Left ventricle myocardium superior (tissue), 1 donor: ENCODE measurements around the gene PSTPIP1. TPM values are rescaled to one million over a fixed set of nuclear protein-coding genes. Genes with fewer than 3 reads are reported as not detected.
A peak's percentile ranks its signal among the peaks of the same experiment; 100 is the strongest.

Source experiments
- ATAC-seq: fragments of 200-7000 bp; cut with Tn5 transposase; one replicate; pipeline ENCODE4 v1.9.1; 2020; ENCODE audit warnings: mild to moderate bottlenecking, moderate library complexity
- DNase-seq: peaks from one replicate; pipeline ENCODE4 v3.0.0-alpha.2; 2020
- intact Hi-C: fragments of 100-400 bp; cut with micrococcal nuclease; formaldehyde crosslinking; loops from one replicate; pipeline ENCODE4 v1.11.0; 2022
- total RNA-seq: library from RNA; stranded (reverse); fragmentation: NEBNext Ultra II Directional; extraction: Animal tissue kit (Norgen Biotek cat#: 25700); gene quantifications from one replicate; pipeline ENCODE4 v1.2.1, GENCODE V29; 2021
- donor health status: DM: no; HTN: yes; CAD: no; lungs with severe emphysema.

Gene PSTPIP1
- total RNA-seq, 1 donor from 2014 or later, result 2.4 TPM

DNA sequence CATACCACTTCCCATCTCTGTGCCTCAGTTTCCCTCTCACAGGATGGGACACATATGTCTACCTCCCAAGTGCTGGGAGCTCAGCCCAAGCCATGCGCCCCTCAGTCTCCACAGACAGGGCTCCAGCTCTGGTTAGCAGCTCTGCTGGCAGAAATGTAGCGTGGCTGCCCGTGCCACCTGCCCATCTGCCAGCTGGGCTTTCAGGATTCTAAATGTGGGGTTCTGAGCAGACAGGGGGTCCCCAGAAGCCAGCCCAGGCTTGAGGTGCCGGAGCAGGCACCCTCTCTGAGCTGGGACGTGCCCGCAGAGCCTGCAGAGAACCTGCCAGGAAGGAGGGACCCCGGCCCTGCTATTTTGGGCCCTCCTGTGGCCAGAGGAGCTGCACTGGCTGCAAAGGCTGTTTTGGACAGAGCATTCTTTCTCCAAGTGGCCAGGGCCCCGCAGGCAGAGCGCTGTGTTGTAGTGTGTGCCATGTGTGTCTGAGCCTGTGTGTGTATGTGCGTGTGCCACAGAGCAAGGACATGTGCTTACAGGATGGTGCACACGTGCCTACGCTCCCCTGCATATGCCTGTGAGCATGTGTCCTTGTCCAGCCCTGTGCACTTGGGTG lies 31.7 kb downstream of the PSTPIP1 start:
- peak; percentile 19 for DNase-seq
- intact Hi-C loops, result no loop called here
- no peak for ATAC-seq

DNA sequence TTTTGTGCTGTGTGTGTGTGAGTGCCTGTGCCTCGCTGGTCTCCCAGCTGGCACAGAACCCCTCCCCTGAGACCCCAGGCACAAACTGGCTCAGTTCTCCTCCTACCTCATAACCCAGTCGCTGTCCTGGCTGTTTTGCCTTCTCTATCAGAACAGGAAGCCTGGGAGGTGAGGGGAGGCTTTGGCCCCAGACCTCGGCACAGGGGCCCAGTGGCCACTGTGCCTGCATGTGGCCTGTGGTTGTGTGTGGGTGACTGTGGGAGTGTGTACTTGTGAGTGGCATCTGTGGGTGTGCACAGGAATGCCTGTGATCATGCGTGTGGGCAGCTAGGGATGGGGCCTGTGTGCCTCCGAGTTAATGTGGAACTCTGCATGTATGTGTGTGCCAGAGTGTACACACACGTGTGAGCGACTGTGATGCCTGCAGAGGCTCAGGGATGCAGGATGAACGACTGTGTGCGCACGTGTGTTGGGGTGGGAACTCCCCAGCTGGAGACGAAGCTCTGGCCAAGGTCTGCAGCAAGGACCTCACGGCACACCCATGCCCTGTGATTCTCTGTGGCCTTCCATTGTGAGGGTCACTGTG lies 32.3 kb downstream of the PSTPIP1 start:
- ATAC-seq (no peak), DNase-seq (peak; percentile 16)
- intact Hi-C loops, result no loop called here

DNA sequence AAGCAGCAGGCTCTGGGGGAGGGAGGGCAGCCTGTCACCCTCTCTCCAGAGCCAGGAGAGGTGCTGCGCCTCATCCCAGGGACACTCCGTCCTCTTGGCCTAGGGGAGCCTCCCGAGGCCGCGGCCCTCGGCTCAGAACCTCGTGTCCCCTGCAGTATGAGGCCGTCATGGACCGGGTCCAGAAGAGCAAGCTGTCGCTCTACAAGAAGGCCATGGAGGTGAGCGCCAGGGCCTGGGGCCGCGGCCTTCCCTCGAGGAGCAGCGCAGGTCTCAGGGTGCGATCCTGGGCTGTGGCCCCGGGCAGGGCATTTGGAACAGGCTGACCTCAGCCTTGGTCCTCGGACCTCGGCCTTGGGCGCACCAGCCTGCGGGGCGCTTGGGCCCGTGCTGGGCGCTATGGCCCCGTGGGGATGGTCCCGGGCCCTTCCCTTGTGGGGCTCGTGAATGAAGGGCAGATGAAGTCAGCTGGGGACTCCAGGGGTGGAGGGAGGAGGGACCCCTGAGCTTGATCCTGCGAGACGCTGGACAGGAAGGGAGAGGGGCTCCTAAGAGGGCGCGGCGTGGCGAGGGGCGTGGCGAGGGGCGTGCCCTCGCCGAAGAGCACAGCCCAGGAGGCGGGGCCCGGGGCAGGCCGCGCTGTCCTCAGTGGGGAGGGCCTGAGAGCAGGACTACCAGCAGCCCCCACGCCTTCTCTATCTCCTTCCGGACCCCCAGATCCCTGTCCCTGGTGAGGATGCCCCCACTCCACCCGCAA lies 32.9 kb downstream of the PSTPIP1 start:
- intact Hi-C loops, result no loop called here
- DNase-seq (peak; percentile 56), ATAC-seq (peak; percentile 61)

DNA sequence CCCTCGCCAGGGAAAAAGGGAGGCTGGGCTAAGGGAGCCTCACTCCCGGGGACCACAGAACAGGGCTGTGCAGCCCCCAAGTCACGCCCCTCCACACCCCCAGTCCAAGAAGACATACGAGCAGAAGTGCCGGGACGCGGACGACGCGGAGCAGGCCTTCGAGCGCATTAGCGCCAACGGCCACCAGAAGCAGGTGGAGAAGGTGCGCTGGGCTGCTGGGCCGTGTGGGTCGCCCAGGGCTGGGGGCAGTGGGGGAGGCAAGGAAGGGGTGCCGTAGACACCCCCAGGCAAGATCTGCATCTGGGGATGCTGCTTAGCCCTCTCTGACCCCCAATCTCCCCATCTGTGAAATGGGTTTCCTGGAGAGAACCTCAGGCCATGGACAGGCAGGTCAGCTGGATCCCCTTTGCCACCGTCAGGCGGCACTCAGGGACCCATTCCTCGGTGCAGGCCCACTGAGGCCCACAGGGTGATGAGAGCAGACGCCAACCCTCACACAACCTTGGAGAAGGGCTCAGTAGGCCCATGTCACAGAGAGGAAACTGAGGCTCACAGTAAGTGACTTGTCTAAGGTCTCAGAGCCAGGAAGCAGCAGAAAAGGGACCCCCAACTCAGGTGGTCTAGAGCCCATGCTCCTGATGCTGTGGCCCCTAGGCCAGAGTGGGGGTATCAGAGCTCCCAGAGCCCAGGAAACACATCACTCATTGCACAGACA lies 33.7 kb downstream of the PSTPIP1 start:
- DNase-seq (peak; percentile 13), ATAC-seq (no peak)
- intact Hi-C loops, result no loop called here

DNA sequence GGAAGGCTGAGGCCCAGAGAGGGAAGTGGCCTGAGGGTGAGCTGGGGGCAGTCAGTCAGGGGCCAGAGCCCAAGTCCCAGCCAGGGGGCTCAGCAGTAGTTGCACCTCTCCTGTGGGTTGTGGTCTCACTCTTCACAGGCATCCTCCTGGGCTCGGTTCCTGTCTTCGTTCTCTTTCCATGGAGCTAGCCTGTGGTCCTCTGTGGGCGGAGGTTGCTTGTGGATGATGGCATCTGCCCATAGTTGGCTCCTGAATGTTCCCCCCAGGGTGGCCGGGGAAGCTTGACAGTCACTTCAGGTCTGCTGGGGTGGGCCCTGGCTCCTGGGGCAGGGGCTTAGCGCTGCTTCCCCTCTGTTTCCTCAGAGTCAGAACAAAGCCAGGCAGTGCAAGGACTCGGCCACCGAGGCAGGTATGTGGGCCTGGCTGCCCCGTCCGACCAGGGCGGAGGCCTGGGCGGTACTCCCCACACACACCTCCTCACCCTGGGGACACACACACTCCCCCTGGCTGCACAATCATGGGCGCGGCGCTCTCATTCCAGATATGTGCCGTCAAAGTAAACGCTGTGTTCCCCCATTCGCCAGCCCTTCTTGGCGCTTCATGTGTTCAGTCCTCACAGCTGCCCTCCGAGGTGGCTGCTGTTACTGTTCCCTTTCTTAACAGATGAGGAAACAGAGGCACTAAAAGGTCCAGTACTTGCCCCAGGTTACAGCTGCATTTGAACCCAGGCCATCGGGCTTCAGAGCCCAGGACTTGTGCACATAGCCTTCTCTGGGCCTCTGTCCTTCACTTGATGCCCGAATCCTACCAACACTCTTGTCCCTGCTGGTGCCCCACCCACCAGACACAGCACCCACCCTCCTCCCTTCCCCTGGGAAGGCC lies 34.5 kb downstream of the PSTPIP1 start:
- ATAC-seq (no peak), DNase-seq (peak; percentile 21)
- intact Hi-C loops, result no loop called here

DNA sequence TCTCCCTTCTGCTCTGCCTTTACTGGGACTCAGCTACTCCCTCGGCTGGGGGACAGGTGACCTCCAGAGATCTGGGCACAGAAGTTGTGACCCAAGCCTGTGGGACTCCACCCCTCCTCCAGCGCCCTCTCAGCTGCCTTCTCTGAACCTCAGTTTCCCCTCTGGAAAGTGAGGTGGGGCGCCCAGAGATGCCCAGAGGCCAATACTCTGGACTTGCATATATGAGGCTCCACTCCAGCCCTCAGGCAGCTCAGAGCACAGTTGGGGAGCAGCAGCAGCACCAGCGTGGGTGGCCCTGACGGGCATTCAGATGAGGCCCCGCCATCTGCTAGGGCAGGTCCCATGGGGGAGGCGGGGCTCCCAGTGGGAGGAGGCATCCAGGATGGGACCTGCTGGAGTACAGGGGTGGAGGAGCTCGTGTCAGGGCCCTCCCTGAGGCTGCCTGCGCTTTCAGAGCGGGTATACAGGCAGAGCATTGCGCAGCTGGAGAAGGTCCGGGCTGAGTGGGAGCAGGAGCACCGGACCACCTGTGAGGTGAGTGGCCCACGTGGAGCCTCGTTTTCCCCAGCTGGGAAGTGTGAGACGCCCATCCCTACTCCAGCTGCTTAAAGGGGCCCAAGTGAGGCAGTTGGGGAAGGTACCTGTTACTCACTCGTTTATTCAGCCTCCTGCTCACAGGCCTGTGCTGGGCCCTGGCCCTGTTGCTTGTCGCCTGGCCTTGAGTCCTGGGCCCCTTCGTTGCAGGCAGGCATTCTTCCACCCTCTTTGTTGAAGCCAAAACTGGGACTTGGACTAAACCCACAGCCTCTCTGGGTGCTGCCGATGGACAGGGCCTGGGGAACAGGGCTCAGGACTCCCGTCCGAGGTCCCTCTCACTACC lies 35.4 kb downstream of the PSTPIP1 start:
- no peak for ATAC-seq
- intact Hi-C loops, result no loop called here
- DNase-seq, result peak; percentile 22

DNA sequence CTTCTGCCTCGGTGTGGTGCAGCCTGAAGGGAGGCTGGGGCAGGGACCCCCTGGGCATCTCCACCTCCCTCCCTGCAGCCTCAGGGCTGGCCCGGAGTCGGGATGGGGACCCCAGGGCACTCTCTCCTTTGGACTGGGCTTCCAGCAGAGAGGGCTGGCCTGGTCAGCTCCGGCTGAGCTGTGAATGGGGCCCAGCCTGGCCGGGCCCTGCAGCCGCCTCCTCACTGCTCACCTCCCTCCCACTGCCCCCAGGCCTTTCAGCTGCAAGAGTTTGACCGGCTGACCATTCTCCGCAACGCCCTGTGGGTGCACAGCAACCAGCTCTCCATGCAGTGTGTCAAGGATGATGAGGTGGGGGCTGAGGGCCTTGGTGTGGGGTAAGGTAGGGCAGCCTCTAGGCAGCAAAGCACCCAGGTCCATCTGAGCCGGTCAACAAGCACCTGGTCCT lies 36.0 kb downstream of the PSTPIP1 start:
- no peak for ATAC-seq
- DNase-seq, result peak; percentile 11
- intact Hi-C loops, result no loop called here

DNA sequence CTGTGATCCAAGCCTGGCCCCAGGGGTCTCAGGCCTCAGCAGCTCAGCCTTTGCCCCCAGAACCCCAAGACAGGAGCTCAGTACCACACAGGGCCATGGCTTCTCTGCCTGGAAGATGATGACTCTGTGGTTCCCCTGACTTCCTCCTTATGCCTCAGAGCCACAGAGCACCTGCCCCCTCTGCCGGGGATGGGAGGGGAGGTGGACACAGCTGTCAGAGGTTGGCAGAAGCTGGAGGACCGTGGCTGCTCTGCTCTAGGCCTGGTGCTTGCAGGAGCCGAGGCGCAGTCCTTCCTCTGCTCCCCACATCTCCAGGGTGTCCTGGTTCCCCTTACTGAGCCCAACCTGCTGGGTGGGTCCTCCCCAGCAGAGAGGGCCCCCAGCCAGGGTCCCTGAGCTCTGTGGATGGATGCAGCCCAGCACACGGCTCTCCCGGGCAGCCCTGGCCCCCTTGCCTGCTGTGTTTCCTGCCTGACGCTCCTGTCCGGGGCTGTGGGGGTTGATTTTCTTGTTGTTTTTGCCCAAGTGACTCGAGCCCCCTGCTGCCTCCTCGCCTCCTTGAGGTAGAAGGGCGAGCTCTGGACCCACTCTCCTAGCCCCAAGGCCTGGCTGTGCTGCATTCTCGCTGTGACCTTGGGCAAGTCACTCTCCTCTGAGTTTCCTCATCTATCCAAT lies 36.6 kb downstream of the PSTPIP1 start:
- intact Hi-C loops, result no loop called here
- DNase-seq (no peak), ATAC-seq (no peak)

DNA sequence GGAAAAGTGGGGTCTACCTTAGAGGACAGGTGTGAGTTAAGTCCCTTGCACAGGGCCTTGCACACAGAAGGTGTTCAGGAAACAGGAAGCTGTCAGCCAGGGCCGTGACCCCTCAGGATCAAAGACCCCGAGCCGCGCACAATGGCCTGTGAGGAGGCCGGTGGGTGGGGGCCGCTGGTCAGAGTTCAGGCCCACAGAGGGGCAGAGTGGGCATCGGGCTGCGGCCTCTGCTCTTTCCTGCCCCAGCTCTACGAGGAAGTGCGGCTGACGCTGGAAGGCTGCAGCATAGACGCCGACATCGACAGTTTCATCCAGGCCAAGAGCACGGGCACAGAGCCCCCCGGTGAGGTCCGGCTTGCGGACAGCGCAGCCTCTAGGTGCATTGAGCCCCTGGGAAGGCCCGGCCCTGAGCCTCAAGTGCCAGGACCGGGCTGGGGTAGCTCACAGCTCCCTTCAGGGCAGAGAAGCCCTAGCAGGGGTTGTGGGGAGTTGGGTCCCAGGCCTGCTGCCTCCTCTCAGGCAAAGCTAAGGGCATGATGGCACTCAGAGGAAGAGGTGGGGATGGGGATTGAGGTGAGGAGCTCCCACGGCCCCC lies 37.2 kb downstream of the PSTPIP1 start:
- ATAC-seq (no peak), DNase-seq (peak; percentile 21)
- intact Hi-C loops, result no loop called here

DNA sequence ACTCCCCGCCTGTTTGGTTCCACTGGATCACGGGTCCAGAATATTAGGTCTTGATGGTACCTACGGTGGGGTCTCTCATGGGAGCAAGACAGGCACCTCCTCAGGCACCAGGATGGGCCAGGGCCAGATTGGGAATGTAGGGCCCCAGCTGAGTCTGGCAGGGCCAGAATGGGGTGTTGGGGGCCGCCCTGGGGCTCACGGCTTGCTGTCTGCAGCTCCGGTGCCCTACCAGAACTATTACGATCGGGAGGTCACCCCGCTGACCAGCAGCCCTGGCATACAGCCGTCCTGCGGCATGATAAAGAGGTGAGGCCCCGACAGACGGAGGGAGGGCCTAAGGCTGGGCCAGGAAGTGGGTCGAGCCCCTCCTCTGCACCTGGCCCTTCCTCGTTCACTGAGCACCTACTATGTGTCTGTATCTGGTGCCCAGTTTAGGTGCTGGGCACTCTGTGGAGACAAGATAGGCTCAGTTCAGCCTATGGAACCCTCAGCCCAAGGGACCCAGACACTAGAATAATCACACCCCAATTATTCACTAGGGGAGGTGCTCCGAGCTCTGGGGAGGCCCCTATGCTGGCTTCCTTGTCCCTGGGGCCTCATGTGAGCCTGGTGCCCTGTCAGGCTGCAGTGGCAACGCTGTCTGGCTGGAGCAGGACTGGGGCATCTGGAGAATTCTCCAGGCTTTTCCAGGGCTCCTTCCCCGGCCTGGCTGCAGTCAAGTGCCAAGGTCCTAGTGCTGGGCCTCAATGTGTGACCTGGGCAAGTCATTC lies 37.9 kb downstream of the PSTPIP1 start:
- intact Hi-C loops, result no loop called here
- no peak for ATAC-seq

DNA sequence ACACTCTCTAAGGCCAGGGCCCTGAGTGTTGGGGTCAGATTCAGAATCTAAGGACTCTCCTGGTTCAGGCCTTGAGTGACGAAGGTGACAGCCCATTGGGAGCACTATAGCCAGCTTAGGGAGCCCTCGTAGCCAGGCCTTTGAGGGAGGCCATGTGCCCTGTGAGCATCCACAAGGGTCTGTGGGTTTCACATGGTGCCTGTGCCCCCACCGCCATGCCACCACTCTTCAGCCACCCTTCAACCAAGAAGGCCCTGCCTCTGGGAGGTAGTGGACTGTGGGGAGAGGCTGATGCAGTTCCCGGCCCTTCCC lies 38.4 kb downstream of the PSTPIP1 start:
- ATAC-seq (no peak), DNase-seq (no peak)
- intact Hi-C loops, result no loop called here

More for the DNA sequence above, 37.9 kb downstream of the PSTPIP1 start:
- peak; percentile 16 for DNase-seq

DNA sequence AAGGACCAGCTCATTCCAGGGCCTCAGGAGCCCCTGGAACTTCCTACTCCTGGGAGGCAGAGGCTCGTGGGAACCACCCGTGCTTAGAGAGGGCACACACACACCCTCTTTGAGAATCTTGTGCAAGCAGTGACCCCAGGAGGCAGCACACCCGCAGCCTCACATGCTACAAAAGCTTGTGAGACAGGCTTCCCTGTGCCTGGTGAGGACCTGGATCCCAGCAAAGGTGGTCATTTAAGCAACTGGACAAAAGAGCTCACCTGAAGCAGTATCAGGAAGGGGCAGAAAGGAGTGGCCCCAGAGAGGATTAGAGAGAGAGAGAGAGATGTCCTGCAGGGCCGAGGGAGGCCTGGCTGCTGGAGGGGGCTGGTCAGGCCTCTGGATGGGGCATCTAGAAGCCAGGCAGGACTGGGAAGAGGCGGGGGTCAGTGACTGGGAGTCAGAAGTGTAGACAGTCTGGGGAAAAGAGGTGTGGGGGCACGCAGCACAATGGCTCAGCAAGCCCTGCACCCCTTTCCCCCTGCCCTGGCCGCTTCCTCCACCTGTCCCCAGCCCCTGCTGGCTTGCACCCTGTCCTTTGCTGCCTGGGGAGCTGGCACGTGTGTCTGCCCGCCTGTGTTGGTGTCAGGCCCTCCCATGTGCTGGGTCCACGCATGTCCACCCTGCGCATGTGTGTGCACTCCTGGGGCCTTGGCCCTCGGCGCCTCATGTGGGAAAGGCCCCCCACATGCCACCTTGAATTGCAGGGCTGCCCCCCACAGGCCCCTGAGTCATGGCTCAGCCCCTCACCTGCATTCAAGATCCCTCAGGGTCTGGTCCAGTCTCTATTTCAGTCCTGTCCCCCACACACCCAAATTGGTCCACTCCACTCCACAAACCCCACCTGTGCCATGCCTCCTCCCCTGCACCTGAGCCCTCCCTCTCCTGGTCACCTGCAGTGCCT lies 39.1 kb downstream of the PSTPIP1 start:
- intact Hi-C loops, result no loop called here
- DNase-seq, result peak; percentile 20
- no peak for ATAC-seq

DNA sequence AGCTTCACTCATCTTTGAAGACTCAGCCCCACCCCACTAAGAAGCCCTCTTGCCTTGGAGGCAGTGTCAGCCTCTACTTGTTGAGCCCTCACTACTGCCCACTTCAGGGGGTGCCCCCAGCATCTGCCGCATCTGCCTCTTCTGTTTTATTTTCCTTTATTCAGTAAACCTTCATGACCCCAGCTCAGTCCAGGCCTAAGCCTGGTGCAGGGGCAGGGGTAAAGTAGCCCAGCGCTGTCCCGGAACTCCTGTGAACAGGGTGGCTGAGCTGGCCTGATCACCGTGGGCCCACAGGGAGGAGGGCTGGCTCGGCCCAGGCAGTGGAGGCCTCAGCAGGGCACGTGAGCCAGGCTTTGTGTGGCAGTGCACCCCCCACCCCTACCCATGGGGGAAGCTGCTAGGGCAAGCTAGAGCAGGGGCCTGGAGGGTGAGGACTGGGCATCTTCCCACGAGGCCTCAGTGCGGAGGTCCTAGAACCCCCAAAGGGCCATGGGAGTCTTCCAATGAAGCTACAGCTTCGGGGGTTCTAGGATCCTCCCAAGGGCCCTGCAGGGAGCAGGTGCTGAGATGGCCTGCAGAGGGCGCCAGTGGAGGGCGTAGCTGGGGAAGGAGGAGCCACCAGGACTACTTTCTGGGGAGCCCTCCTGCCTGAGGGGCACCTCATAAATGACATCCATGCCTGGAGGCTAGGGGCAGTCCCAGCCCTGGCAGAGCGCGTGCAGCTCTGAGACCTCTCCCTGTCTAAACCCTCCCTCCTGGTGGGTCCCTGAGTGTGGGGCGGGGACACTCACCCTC lies 40.0 kb downstream of the PSTPIP1 start:
- peak; percentile 17 for ATAC-seq
- intact Hi-C loops, result no loop called here
- peak; percentile 42 for DNase-seq

DNA sequence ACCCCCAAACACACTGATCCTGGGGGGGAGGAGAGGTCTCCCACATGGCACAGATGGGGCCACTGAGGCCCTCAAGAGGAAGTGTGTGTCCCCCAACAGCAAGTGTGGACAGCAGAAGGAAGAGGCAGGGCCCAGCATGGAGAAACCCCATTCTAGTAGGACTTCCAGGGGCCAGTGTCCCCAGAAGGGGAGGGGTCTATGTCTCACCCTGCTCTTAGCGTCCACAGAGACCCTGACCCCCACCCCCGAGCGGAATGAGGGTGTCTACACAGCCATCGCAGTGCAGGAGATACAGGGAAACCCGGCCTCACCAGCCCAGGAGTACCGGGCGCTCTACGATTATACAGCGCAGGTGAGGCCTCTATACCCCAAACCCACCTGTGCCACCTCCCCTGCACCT lies 40.7 kb downstream of the PSTPIP1 start:
- ATAC-seq, result no peak
- intact Hi-C loops, result no loop called here
- DNase-seq, result no peak

DNA sequence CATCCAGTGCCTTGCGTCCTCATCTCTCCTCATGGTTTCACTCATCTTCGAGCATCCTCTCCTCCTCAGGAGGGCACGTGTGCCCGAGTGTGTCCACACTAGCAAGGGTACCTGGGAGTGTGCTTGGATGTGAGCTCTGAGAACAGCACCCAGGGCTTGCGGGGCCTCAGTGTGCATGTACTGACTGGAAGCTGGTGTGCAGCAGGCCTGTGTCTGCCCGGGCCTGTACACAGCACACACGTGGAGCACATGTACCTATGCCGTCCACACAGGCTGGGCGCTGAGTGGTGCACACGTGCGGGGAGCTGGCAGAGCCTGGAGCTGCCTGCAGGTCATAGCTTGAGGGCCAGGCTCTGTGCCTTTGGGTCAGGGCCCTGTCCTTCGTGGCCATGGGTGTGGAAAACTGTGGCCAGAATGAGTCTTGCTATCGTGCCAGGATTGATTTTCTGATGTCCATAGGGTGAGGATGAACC lies 41.1 kb downstream of the PSTPIP1 start:
- DNase-seq, result peak; percentile 22
- ATAC-seq, result no peak
- intact Hi-C loops, result no loop called here
